Fibroblast of the aortic adventitia (primary cell): ENCODE measurements around the gene NME5. TPM values are rescaled to one million over a fixed set of nuclear protein-coding genes. Genes with fewer than 3 reads are reported as not detected.

Experiments
- DNase-seq: peaks from one replicate; pipeline ENCODE4 v3.0.0-alpha.2; 2010; ENCODE audit warnings: low read depth
- H3K4me3 ChIP-seq: 2 replicates; pipeline ENCODE4 v1.5.1; 2011; ENCODE audit warnings: low read depth, mild to moderate bottlenecking, control low read depth, low read length, moderate library complexity
- CTCF ChIP-seq: IDR thresholded peaks from 2 replicates; pipeline ENCODE4 v1.5.1; 2011; ENCODE audit warnings: mild to moderate bottlenecking, low read length, control low read depth, inconsistent platforms; ENCODE audit not compliant: insufficient read depth
- total RNA-seq: library from RNA; depleted of rRNA; stranded (reverse); fragments of >200 nt; gene quantifications from 2 replicates; pipeline ENCODE4 v1.2.3, GENCODE V29; 2012; ENCODE audit warnings: low replicate concordance

Gene NME5
- total RNA-seq, 1 donor: 6.0 TPM

- no peak for TF ChIP-seq CTCF
- H3K4me3 ChIP-seq: no peak overlapping the region
Measured at GRCh38 chr5:138140268-138140667, 1.0 kb upstream of the NME5 start.

GRCh38 chr5:138139781-138140090 lies 508 bp upstream of the NME5 start:
- no peak overlapping the region for H3K4me3 ChIP-seq
- no peak for DNase-seq
- no peak for TF ChIP-seq CTCF

More at GRCh38 chr5:138140268-138140667, 1.0 kb upstream of the NME5 start:
- no peak for DNase-seq

- DNase-seq: no peak
- no peak overlapping the region for H3K4me3 ChIP-seq
Measured at GRCh38 chr5:138132543-138132942, 6.7 kb downstream of the NME5 start.

GRCh38 chr5:138129347-138129746 lies 9.9 kb downstream of the NME5 start:
- TF ChIP-seq CTCF: no peak

More at GRCh38 chr5:138132543-138132942, 6.7 kb downstream of the NME5 start:
- TF ChIP-seq CTCF: no peak

GRCh38 chr5:138128334-138128733 lies 10.9 kb downstream of the NME5 start:
- no peak for TF ChIP-seq CTCF

More at GRCh38 chr5:138129347-138129746, 9.9 kb downstream of the NME5 start:
- DNase-seq: no peak
- H3K4me3 ChIP-seq: no peak overlapping the region

GRCh38 chr5:138115254-138115653 lies 24.0 kb downstream of the NME5 start:
- H3K4me3 ChIP-seq: no peak overlapping the region
- DNase-seq: no peak
- no peak for TF ChIP-seq CTCF

More at GRCh38 chr5:138128334-138128733, 10.9 kb downstream of the NME5 start:
- DNase-seq: no peak
- no peak overlapping the region for H3K4me3 ChIP-seq

- DNase-seq: peak; percentile 25
- no peak for TF ChIP-seq CTCF
- no peak overlapping the region for H3K4me3 ChIP-seq
Measured at GRCh38 chr5:138111937-138112336, 27.3 kb downstream of the NME5 start.
